GM12878 (cell line): ENCODE results near the gene EXOC4. TPM values are rescaled to one million over a fixed set of nuclear protein-coding genes. Genes with fewer than 3 reads are reported as not detected.

Experiments used
- ATAC-seq: fragments of 200-7000 bp; cut with Tn5 transposase; 3 replicates; pipeline ENCODE4 v1.9.1; 2020; ENCODE audit warnings: mild to moderate bottlenecking, moderate library complexity
- BruUV-seq: library from RNA; stranded (reverse); fragments of 400-500 nt; replicated peaks from 2 replicates; lab custom pipeline; 2021; lab: Mats Ljungman, UMichigan
- CTCF ChIA-PET: fragments of 300-600 bp; sonication (Branson Sonifier 250); formaldehyde crosslinking; extraction: SDS; loops from one replicate; lab custom pipeline; 2021; ENCODE audit warnings: inconsistent platforms; lab: Yijun Ruan, JAX
- POLR2A ChIA-PET: fragments of 350-600 bp; formaldehyde crosslinking; extraction: SDS; loops from one replicate; lab custom pipeline; 2021; ENCODE audit warnings: inconsistent platforms; lab: Charles Lee
- RAD21 ChIA-PET: fragments of 300-600 bp; sonication (Branson Sonifier 250); formaldehyde crosslinking; loops from one replicate; lab custom pipeline; 2023; ENCODE audit warnings: antibody characterized with exemption; ENCODE audit not compliant: unreplicated experiment; lab: Charles Lee
- SMC1A ChIA-PET: fragments of 300-600 bp; sonication (Branson Sonifier 250); formaldehyde crosslinking; loops from one replicate; lab custom pipeline; 2023; ENCODE audit not compliant: unreplicated experiment, uncharacterized antibody; lab: Charles Lee
- DNase-seq: peaks from one replicate; pipeline ENCODE4 v3.0.0-alpha.2; 2011; ENCODE audit warnings: low read depth, low spot score
- FAIRE-seq: peaks from 3 replicates; lab custom pipeline; 2011; peaks lifted over from hg19 to GRCh38; lab: Jason Lieb, UNC
- H2AFZ ChIP-seq: 2 replicates; pipeline ENCODE4 v1.6.0; 2011; ENCODE audit warnings: low read depth, low read length, control low read depth; ENCODE audit not compliant: control insufficient read depth
- H3K27ac ChIP-seq: 2 replicates; pipeline ENCODE4 v1.5.1; 2011; ENCODE audit warnings: control low read depth; ENCODE audit not compliant: control insufficient read depth, insufficient read depth
- H3K27me3 ChIP-seq, 2 experiments: replicated peaks in 1 of 2; 2 replicates each; pipeline versions ENCODE4 v1.6.0 to v1.6.1; 2011; ENCODE audit warnings: low read length in 1 of 2; ENCODE audit not compliant: control insufficient read depth in 2 of 2, insufficient read depth in 2 of 2
- H3K36me3 ChIP-seq, 2 experiments: 2 replicates each; pipeline ENCODE4 v1.5.1; 2011; ENCODE audit warnings: low read length in 1 of 2; ENCODE audit not compliant: control insufficient read depth in 2 of 2, insufficient read depth in 2 of 2
- H3K4me1 ChIP-seq: 2 replicates; pipeline ENCODE4 v1.6.1; 2011; ENCODE audit warnings: mild to moderate bottlenecking, low read length, moderate library complexity, mixed read lengths; ENCODE audit not compliant: control insufficient read depth, insufficient read depth
- H3K4me2 ChIP-seq: 2 replicates; pipeline ENCODE4 v1.6.0; 2011; ENCODE audit warnings: control low read depth; ENCODE audit not compliant: control insufficient read depth, insufficient read depth
- H3K4me3 ChIP-seq: fragments of 200-600 bp; sonication (generic); 2 replicates; pipeline ENCODE4 v1.5.1; 2016
- H3K79me2 ChIP-seq: 2 replicates; pipeline ENCODE4 v1.6.0; 2011; ENCODE audit warnings: low read length; ENCODE audit not compliant: control insufficient read depth, insufficient read depth
- H3K9ac ChIP-seq: 2 replicates; pipeline ENCODE4 v1.8.0; 2011; ENCODE audit warnings: low read length, control low read depth, mixed read lengths; ENCODE audit not compliant: control insufficient read depth, insufficient read depth
- H3K9me3 ChIP-seq: replicated peaks from 3 replicates; pipeline ENCODE4 v1.5.1; 2011; ENCODE audit warnings: mild to moderate bottlenecking, low read length; ENCODE audit not compliant: control insufficient read depth, insufficient read depth
- H4K20me1 ChIP-seq: 2 replicates; pipeline ENCODE4 v1.6.0; 2011; ENCODE audit not compliant: control insufficient read depth, insufficient read depth
- BMI1 ChIP-seq: fragments of 450-650 bp; IDR thresholded peaks from 2 replicates; pipeline ENCODE4 v1.6.1; 2016; ENCODE audit warnings: mild to moderate bottlenecking, moderate library complexity, borderline replicate concordance
- E4F1 ChIP-seq: fragments of 450-650 bp; IDR thresholded peaks from 2 replicates; pipeline ENCODE4 v1.6.1; 2018; ENCODE audit warnings: borderline replicate concordance, mild to moderate bottlenecking; ENCODE audit not compliant: partially characterized antibody
- IRF3 ChIP-seq: fragments of 450-650 bp; IDR thresholded peaks from 2 replicates; pipeline ENCODE4 v1.6.1; 2014; ENCODE audit warnings: mild to moderate bottlenecking
- PBX3 ChIP-seq: IDR thresholded peaks from 2 replicates; pipeline ENCODE4 v1.6.1; 2011; ENCODE audit warnings: mild to moderate bottlenecking, low read depth, low read length, moderate library complexity; ENCODE audit not compliant: insufficient replicate concordance
- RBBP5 ChIP-seq: fragments of 200-600 bp; sonication (generic); conservative IDR thresholded peaks from 2 replicates; pipeline ENCODE4 v1.6.1; 2016
- RUNX3 ChIP-seq: IDR thresholded peaks from 2 replicates; pipeline ENCODE4 v1.6.1; 2012; ENCODE audit warnings: low read length, inconsistent platforms
- SMAD1 ChIP-seq: fragments of 450-650 bp; IDR thresholded peaks from 2 replicates; pipeline ENCODE4 v1.6.1; 2018; ENCODE audit warnings: mild to moderate bottlenecking, low read depth; ENCODE audit not compliant: partially characterized antibody
- SMC3 ChIP-seq: IDR thresholded peaks from 2 replicates; pipeline ENCODE4 v1.6.1; 2011; ENCODE audit warnings: low read length, improper control_type of control experiment, borderline replicate concordance
- SUPT20H ChIP-seq: IDR thresholded peaks from 2 replicates; pipeline ENCODE4 v1.6.1; 2011; ENCODE audit warnings: low read depth, mild to moderate bottlenecking, low read length, moderate library complexity, borderline replicate concordance; ENCODE audit not compliant: control insufficient read depth
- ZBTB33 ChIP-seq: fragments of 450-650 bp; IDR thresholded peaks from 2 replicates; pipeline ENCODE4 v1.6.1; 2017; ENCODE audit warnings: mild to moderate bottlenecking
- ZNF592 ChIP-seq: fragments of 450-650 bp; IDR thresholded peaks from 2 replicates; pipeline ENCODE4 v1.6.1; 2017; ENCODE audit warnings: mild to moderate bottlenecking, moderate library complexity
- WGBS: methylation state at CpG from one replicate; pipeline ENCODE4 v1.1.6; 2016; ENCODE audit warnings: low lambda C conversion rate; ENCODE audit not compliant: insufficient replicate concordance, insufficient coverage; ENCODE audit errors: missing lambda C conversion rate; 5-methylcytosine and 5-hydroxymethylcytosine counted together
- in situ Hi-C: fragments of 300-500 bp; cut with MboI; formaldehyde crosslinking; loops from 9 replicates; pipeline ENCODE4 v1.14.3; 2018; ENCODE audit warnings: mixed read lengths
- intact Hi-C: fragments of 100-400 bp; cut with micrococcal nuclease; formaldehyde crosslinking; loops from one replicate; pipeline ENCODE4 v1.14.2; 2022; ENCODE audit not compliant: unreplicated experiment
- polyA plus RNA-seq, 11 experiments: library from polyadenylated mRNA; depleted of rRNA in 4 of 11; unstranded in 6 of 11; stranded (reverse) in 5 of 11; fragments of >200 nt; fragmentation: Nextera tagmentation in 4 of 11; fragmentation: Illumina TruSeq in 1 of 11; extraction: Ambion mirVana in 4 of 11; extraction: Trizol in 1 of 11; gene quantifications; 1 replicate in 1 of 11; 2 replicates in 10 of 11; pipeline versions ENCODE4 v1.2.1 to v1.2.3, GENCODE V29; 2011 to 2016; ENCODE audit warnings: inconsistent platforms in 2 of 11, missing spikeins in 2 of 11, low read depth in 1 of 11
- total RNA-seq, 4 experiments: library from RNA; depleted of rRNA in 3 of 4; stranded (reverse); fragments of >200 nt in 3 of 4; fragmentation: Illumina TruSeq in 1 of 4; extraction: Trizol in 1 of 4; gene quantifications; 2 replicates each; pipeline versions ENCODE4 v1.2.1 to v1.2.3, GENCODE V29; 2013 to 2021

The EXOC4 gene
- total and polyA plus RNA-seq, 10 of the 15 experiments (the other 5 are each of a cell fraction or from before 2014, with no cell fraction given): 13.2 to 44.5 (median 29.6) TPM

GRCh38 chr7:133409421-133409820, 156.5 kb downstream of the EXOC4 start (continued):
- TF ChIP-seq PBX3 (no peak), E4F1 (no peak), RBBP5 (no peak), BMI1 (no peak)

GRCh38 chr7:133409966-133410365, 157.1 kb downstream of the EXOC4 start:
- no peak overlapping the region for H3K9ac ChIP-seq
- RAD21 ChIA-PET: interaction anchor here (0.5 to 0.6 kb wide), 2 partner anchors 9 to 700 kb away, joined by 3 read pairs; no protein-coding TSS in a partner anchor
- H3K36me3 ChIP-seq: no peaks in the 10 kb centered on the region
- SMC1A ChIA-PET: interaction anchor here (1.2 to 1.5 kb wide), 2 partner anchors 10 to 12 kb away, joined by 4 to 7 read pairs; no protein-coding TSS in a partner anchor
- H2AFZ ChIP-seq: no peak overlapping the region
- BruUV-seq: no TSS peak
- H3K4me2 ChIP-seq: no peak overlapping the region
- H3K79me2 ChIP-seq: no peaks in the 10 kb centered on the region
- H4K20me1 ChIP-seq: no peaks in the 10 kb centered on the region
- DNase-seq (no peak), FAIRE-seq (no peak), ATAC-seq (no peak)
- H3K9me3 ChIP-seq: no peaks in the 10 kb centered on the region
- no peak overlapping the region for H3K4me3 ChIP-seq
- H3K4me1 ChIP-seq: no peaks in the 10 kb centered on the region
- H3K27ac ChIP-seq: no peak overlapping the region
- in situ Hi-C loops: no loop called here
- CTCF ChIA-PET: interaction anchor here (1.4 kb wide), 1 partner anchor 25 kb away, joined by 6 read pairs; no protein-coding TSS in a partner anchor
- POLR2A ChIA-PET: no interaction called here
- intact Hi-C loops: no loop called here
- 100% methylated on average over 1 of the region's 1 CpG for WGBS
- no peaks in the 10 kb centered on the region for H3K27me3 ChIP-seq
- TF ChIP-seq SUPT20H: no peak
- TF ChIP-seq RUNX3: no peak
- no peak for TF ChIP-seq SMAD1
- no peak for TF ChIP-seq ZNF592
- no peak for TF ChIP-seq SMC3
- no peak for TF ChIP-seq ZBTB33
- no peak for TF ChIP-seq IRF3
